CD8-positive, alpha-beta memory T cell (primary cell): ENCODE results near the gene ZIC2. TPM values are rescaled to one million over a fixed set of nuclear protein-coding genes. Genes with fewer than 3 reads are reported as not detected.

Experiments used
- CTCF ChIA-PET: fragments of 350-600 bp; sonication (Branson Sonifier 250); formaldehyde crosslinking; loops from one replicate; lab custom pipeline; 2021; ENCODE audit warnings: antibody characterized with exemption; lab: Charles Lee
- POLR2A ChIA-PET: fragments of 350-600 bp; sonication (Branson Sonifier 250); formaldehyde crosslinking; loops from one replicate; lab custom pipeline; 2021; ENCODE audit warnings: antibody characterized with exemption; lab: Charles Lee
- DNase-seq, 5 donors: peaks; one replicate each; pipeline versions ENCODE4 v3.0.0 to v3.0.0-alpha.2; 2020 to 2022; ENCODE audit warnings: mixed read lengths in 1 of 5
- H3K27ac ChIP-seq: one replicate; pipeline ENCODE4 v1.7.0; 2013; ENCODE audit warnings: low read depth, mild to moderate bottlenecking, low read length, moderate library complexity
- H3K27me3 ChIP-seq: 2 replicates; pipeline ENCODE4 v1.7.0; 2013; ENCODE audit warnings: low read length, mild to moderate bottlenecking; ENCODE audit not compliant: insufficient read depth, poor library complexity, severe bottlenecking
- H3K36me3 ChIP-seq: 2 replicates; pipeline ENCODE4 v1.7.0; 2013; ENCODE audit warnings: mild to moderate bottlenecking, low read length, moderate library complexity; ENCODE audit not compliant: insufficient read depth
- H3K4me1 ChIP-seq: 2 replicates; pipeline ENCODE4 v1.7.0; 2013; ENCODE audit warnings: mild to moderate bottlenecking, low read length, moderate library complexity; ENCODE audit not compliant: insufficient read depth
- H3K4me3 ChIP-seq: 2 replicates; pipeline ENCODE4 v1.7.0; 2013; ENCODE audit warnings: mild to moderate bottlenecking, low read length
- H3K9me3 ChIP-seq: 2 replicates; pipeline ENCODE4 v1.7.0; 2013; ENCODE audit warnings: mild to moderate bottlenecking, low read length
- H3K27ac Mint-ChIP-seq, 8 donors: one replicate each; pipeline ENCODE4 v1.8.0; 2020 to 2021; ENCODE audit warnings: mixed read lengths in 8 of 8, mild to moderate bottlenecking in 6 of 8, inconsistent platforms in 3 of 8, moderate library complexity in 3 of 8
- H3K27me3 Mint-ChIP-seq, 2 donors: one replicate each; pipeline ENCODE4 v1.8.0; 2020 to 2021; ENCODE audit warnings: mixed read lengths in 2 of 2, mild to moderate bottlenecking in 1 of 2, moderate library complexity in 1 of 2
- H3K36me3 Mint-ChIP-seq, 3 donors: one replicate each; pipeline ENCODE4 v1.8.0; 2020 to 2021; ENCODE audit warnings: mixed read lengths in 3 of 3, inconsistent platforms in 1 of 3, mild to moderate bottlenecking in 1 of 3
- H3K4me1 Mint-ChIP-seq, 3 donors: one replicate each; pipeline ENCODE4 v1.8.0; 2020 to 2021; ENCODE audit warnings: mixed read lengths in 3 of 3, inconsistent platforms in 1 of 3, mild to moderate bottlenecking in 1 of 3
- H3K4me3 Mint-ChIP-seq, 7 donors: one replicate each; pipeline ENCODE4 v1.8.0; 2020 to 2021; ENCODE audit warnings: mixed read lengths in 7 of 7, mild to moderate bottlenecking in 6 of 7, moderate library complexity in 4 of 7, inconsistent platforms in 2 of 7
- H3K9me3 Mint-ChIP-seq, 5 donors: one replicate each; pipeline ENCODE4 v1.8.0; 2020 to 2022; ENCODE audit warnings: mixed read lengths in 5 of 5, mild to moderate bottlenecking in 3 of 5, moderate library complexity in 2 of 5, inconsistent platforms in 1 of 5
- polyA plus RNA-seq: library from polyadenylated mRNA; unstranded; fragments of 300-500 nt; fragmentation: Illumina TruSeq; gene quantifications from one replicate; pipeline ENCODE4 v1.2.3, GENCODE V29; 2021
- total RNA-seq, 2 experiments: library from RNA; stranded (reverse); gene quantifications; one replicate each; pipeline ENCODE4 v1.2.3, GENCODE V29; 2021

Gene ZIC2
- total and polyA plus RNA-seq, 3 experiments from 2014 or later, result not detected

DNA sequence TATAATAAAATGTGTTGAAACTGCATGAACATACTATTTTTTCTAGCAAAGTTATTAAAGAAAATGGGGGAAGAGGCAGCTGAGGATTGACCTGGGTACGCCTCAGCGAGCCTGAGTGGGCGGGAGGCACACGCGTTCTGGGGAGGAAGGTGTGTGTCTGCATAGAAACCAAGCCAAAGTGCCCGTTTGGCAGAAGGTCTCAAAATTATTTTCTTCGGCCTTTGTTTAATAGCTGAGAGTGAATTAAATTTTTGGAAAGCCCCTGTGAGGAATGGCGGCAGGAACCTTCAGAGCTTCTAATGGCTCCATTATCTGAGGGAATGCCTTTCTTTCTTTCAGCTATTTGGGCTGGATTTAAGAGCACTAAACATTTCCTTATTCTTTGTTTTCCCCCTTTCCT, 5.2 kb downstream of the ZIC2 start:
- H3K27me3 ChIP-seq, result peaks cover 85% of the 10 kb centered on the region
- Mint-ChIP-seq H3K9me3 (peaks cover 9 to 47% (median 41%) of the 10 kb centered on the region in 5 donors), H3K36me3 (peaks cover 0 to 4% (median 0%) of the 10 kb centered on the region in 3 donors), H3K4me3 (peak overlapping the region in 2 of 7 donors; percentile 28 to 76), H3K4me1 (peaks cover 12 to 42% (median 42%) of the 10 kb centered on the region in 3 donors), H3K27ac (peak overlapping the region in 1 of 8 donors; percentile 91), H3K27me3 (peaks cover 81 to 83% of the 10 kb centered on the region in 2 donors)
- peaks cover 24% of the 10 kb centered on the region for H3K4me1 ChIP-seq
- CTCF ChIA-PET, result interaction anchor here (0.9 kb wide), 1 partner anchor 12 kb away, joined by 4 read pairs; no protein-coding TSS in a partner anchor
- DNase-seq, result no peak
- POLR2A ChIA-PET, result no interaction called here
- no peak overlapping the region for H3K27ac ChIP-seq
- no peaks in the 10 kb centered on the region for H3K36me3 ChIP-seq
- peaks cover 8% of the 10 kb centered on the region for H3K9me3 ChIP-seq
- no peak overlapping the region for H3K4me3 ChIP-seq

DNA sequence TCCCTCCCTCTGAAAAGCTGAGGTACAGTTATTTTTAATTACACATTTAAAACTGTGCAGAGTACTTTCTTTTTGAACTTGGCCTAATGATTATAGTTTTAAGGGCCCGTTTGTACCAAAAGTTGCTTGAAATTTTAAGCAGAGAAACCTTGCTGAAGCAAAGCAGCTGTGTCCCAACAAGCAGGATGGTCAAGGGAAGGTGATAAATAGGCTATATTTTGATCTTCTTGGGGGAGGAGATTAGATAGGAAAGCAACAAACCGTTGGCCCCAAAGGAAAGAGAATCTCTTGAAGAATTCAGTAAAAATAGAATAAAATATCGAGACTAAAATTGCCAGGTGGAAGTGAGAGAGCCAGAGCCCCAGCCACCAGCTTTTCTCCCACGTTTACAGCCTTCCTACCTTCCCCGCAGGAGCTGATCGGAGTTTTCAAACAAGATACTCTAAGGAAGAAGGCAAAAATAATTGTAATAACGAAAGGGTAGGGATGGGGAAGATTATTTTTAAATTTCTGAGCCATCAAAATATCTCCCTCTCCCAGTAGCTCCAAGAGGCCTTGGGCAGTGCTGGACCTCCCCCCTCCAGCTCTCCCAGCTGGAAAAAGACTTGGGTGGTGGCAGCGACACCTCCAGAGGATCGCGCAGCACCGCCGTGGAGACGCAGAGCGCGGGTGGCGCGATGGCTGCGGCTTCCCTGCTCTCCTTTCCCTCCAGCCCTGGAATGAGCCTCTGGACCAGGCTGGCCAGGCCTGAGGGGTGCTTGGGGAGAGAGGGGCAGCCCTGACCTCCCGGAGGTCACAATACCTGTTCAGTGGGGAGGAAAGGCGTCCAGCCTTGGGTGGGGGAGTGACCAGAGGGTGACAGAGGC, 5.8 kb downstream of the ZIC2 start:
- Histone ChIP-seq H3K36me3 (no peaks in the 10 kb centered on the region), H3K27me3 (peaks cover 91% of the 10 kb centered on the region), H3K27ac (no peak overlapping the region), H3K4me1 (peaks cover 24% of the 10 kb centered on the region), H3K9me3 (peaks cover 8% of the 10 kb centered on the region), H3K4me3 (no peak overlapping the region)
- no peak for DNase-seq
- ChIA-PET CTCF (interaction anchor here (0.8 kb wide), 1 partner anchor 17 kb away, joined by 3 read pairs; no protein-coding TSS in a partner anchor), POLR2A (no interaction called here)
- Mint-ChIP-seq H3K9me3 (peaks cover 9 to 51% (median 46%) of the 10 kb centered on the region in 5 donors), H3K36me3 (peaks cover 0 to 4% (median 0%) of the 10 kb centered on the region in 3 donors), H3K4me1 (peaks cover 12 to 44% (median 42%) of the 10 kb centered on the region in 3 donors), H3K27ac (peak overlapping the region in 2 of 8 donors; percentile 29 to 91), H3K4me3 (peak overlapping the region in 3 of 7 donors; percentile 36 to 76 (median 43)), H3K27me3 (peaks cover 87 to 90% of the 10 kb centered on the region in 2 donors)

DNA sequence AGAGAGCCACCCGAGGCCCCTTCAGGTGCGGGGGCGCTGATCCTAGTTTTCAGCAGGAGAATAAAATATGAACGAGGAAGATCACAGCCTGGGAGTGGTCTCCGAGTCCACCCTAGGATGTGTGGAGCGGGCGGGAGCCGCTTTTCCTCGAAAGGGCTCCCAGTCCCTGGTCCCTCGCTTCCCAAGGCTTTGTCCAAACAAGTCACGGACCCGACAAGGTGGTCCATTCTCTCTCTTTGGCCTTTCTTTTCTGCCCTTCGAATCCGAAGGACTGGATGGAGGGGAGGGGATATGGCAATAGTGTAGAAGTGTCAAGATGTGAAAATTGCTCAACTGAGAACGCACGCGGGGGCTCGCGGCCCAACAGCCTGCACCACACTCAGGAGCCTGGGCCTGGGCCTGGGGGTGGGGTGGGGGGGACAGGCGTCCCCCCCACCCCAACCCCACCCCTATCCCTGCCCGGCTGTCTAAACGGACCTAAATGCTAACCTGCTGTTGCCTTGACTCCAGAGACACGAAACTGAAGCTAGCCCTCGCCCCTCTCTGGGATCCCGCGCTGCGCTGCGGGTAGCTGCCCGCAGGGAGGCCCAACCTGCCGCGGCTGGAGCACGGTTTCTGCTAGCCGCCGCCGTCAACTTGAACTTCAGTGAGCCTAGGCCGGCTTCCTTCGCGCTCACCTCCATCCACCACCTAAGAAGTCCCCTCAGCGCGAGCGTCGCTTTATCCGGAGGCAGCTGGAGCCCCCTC, 7.1 kb downstream of the ZIC2 start:
- Histone ChIP-seq H3K4me3 (no peak overlapping the region), H3K27ac (no peak overlapping the region), H3K36me3 (no peaks in the 10 kb centered on the region), H3K4me1 (peaks cover 20% of the 10 kb centered on the region), H3K27me3 (peaks cover 93% of the 10 kb centered on the region), H3K9me3 (peaks cover 5% of the 10 kb centered on the region)
- Mint-ChIP-seq H3K4me1 (peaks cover 14 to 35% (median 33%) of the 10 kb centered on the region in 3 donors), H3K27me3 (peaks cover 86 to 91% of the 10 kb centered on the region in 2 donors), H3K27ac (peak overlapping the region in 2 of 8 donors; percentile 66 to 70), H3K4me3 (peak overlapping the region in 4 of 7 donors; percentile 23 to 62 (median 60)), H3K36me3 (peaks cover 0 to 4% (median 0%) of the 10 kb centered on the region in 3 donors), H3K9me3 (peaks cover 14 to 46% (median 42%) of the 10 kb centered on the region in 5 donors)
- no peak for DNase-seq
- POLR2A ChIA-PET, result no interaction called here
- CTCF ChIA-PET, result no interaction called here

DNA sequence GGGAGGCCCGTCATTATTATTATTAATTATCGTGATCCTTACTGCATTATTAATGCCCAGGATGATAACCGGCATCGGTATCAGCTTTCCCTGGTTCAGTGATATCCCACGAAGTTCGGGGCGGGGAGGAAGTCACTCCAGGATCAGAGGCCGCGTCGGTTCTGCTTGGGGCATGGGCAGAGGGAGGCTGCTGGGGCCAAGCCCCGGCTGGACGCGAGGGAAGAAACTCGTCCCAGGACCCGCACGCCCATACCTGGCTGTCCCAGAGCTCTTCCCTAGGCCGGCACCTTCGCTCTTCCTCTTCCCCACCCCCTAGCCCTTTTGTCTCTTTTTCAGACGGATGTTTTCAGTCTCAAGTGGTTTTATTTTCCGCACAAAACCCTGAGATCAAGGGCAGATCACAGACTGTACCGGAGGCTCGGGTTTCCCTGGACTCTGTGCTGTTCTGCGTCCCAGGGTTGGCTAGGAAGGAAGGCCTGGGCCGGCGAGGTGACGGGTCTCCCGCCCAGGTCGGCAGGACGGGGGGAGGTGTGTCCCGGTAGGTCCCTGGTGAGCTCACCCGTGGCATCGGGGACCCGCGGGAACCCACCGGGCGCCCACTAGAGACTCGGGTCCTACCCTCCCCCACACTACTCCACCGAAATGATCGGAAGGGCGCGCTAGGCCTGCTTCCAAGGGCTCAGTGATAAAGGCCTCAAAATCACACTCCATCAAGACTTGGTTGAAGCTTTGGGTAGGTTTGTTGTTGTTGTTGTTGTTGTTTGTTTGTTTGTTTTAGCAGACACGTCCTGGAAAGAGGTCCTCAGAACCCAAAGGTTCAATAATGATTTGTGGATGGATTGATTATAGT, 7.9 kb downstream of the ZIC2 start:
- ChIA-PET CTCF (interaction anchor here (0.9 to 1.1 kb wide), 2 partner anchors 16 to 244 kb away, joined by 3 to 5 read pairs; no protein-coding TSS in a partner anchor), POLR2A (no interaction called here)
- DNase-seq, result no peak
- Mint-ChIP-seq H3K27ac (peak overlapping the region in 3 of 8 donors; percentile 21 to 70 (median 65)), H3K4me1 (peaks cover 13 to 32% (median 26%) of the 10 kb centered on the region in 3 donors), H3K4me3 (peak overlapping the region in 6 of 7 donors; percentile 17 to 68 (median 60)), H3K9me3 (peaks cover 14 to 46% (median 34%) of the 10 kb centered on the region in 5 donors), H3K36me3 (peaks cover 0 to 4% (median 0%) of the 10 kb centered on the region in 3 donors), H3K27me3 (peaks cover 86 to 91% of the 10 kb centered on the region in 2 donors)
- H3K36me3 ChIP-seq, result no peaks in the 10 kb centered on the region
- no peaks in the 10 kb centered on the region for H3K9me3 ChIP-seq
- H3K27ac ChIP-seq, result no peak overlapping the region
- peaks cover 20% of the 10 kb centered on the region for H3K4me1 ChIP-seq
- peaks cover 93% of the 10 kb centered on the region for H3K27me3 ChIP-seq
- no peak overlapping the region for H3K4me3 ChIP-seq

DNA sequence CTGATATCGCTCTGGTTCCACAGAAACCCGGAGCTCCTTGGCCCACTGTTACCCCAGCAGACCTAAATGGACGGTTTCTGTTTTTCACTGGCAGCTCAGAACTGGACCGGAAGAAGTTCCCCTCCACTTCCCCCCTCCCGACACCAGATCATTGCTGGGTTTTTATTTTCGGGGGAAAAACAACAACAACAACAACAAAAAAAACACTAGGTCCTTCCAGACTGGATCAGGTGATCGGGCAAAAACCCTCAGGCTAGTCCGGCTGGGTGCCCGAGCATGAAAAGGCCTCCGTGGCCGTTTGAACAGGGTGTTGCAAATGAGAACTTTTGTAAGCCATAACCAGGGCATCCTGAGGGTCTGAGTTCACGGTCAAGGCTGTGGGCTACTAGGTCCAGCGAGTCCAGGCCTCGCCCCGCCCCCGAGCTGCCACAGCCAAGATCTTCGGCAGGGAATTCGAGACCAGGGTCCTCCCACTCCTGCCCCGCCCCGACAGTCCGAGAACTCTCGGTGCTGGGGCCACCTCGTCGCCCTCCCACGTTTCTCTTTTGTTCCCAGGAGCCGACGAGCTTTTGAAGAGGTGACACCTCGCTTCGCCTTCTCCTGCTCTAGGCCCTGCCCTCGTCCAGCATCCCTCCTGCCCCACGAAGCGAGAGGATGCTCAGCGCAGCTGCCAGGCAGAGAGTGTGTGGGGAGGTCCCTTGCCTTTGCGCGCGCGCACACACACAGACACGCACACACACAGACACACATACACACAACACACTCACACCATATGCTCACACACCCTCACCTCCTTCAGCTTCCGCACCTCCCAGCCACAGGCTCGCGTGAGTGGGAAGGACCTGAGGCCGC, 8.8 kb downstream of the ZIC2 start:
- H3K9me3 ChIP-seq, result no peaks in the 10 kb centered on the region
- Mint-ChIP-seq H3K27me3 (peaks cover 90 to 96% of the 10 kb centered on the region in 2 donors), H3K36me3 (peaks cover 0 to 4% (median 0%) of the 10 kb centered on the region in 3 donors), H3K4me1 (peaks cover 12 to 31% (median 23%) of the 10 kb centered on the region in 3 donors), H3K4me3 (peak overlapping the region in 6 of 7 donors; percentile 17 to 69 (median 48)), H3K9me3 (peaks cover 21 to 47% (median 41%) of the 10 kb centered on the region in 5 donors), H3K27ac (peak overlapping the region in 2 of 8 donors; percentile 65 to 70)
- H3K4me3 ChIP-seq, result no peak overlapping the region
- no peak for DNase-seq
- CTCF ChIA-PET, result interaction anchor here (0.9 to 1.1 kb wide), 2 partner anchors 16 to 243 kb away, joined by 3 to 5 read pairs; no protein-coding TSS in a partner anchor
- H3K36me3 ChIP-seq, result no peaks in the 10 kb centered on the region
- H3K4me1 ChIP-seq, result peaks cover 20% of the 10 kb centered on the region
- POLR2A ChIA-PET, result no interaction called here
- no peak overlapping the region for H3K27ac ChIP-seq
- H3K27me3 ChIP-seq, result peaks cover 95% of the 10 kb centered on the region

DNA sequence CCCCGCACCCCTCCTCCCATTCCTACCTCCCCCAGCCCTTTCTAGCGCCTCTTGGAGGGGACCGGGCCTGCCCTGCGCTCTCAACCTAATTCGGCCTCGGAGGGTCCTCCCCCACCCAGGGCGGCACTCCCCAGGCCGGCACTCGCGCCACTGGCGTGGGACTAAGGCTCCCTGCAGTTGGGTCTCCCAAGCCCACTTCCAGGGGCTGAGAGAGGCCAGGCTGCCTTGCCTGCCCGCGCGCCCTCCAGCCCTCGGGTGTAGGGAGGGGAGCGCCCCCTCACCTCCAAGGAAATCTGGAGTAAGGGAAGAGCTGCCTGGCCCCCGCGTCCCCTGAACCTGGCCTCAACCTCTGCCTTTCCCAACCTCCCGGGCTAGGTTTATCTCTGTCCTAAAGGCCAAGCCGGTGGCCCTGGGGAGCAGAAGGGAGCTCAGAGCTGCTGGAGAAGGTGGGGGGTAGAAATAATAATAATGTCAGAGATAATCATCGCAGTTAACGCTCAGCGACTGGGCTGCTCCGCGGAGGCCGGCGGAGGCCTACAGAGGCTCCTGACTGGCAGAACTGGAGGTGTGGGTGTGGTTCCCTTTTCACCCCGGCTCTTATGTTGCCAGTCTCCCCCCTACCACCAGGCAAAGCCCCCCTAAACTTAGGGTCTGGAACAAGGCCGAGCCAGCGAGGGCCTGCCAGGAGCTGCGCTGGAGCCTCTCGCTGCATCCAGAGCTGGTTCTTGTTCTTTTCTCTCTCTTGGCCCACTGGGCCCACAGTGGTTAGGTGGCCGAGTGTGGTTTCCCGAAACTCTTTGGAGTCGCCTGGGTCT, 9.6 kb downstream of the ZIC2 start:
- H3K4me1 Mint-ChIP-seq, result peaks cover 13 to 30% (median 26%) of the 10 kb centered on the region in 3 donors
- Histone ChIP-seq H3K9me3 (no peaks in the 10 kb centered on the region), H3K4me1 (peaks cover 20% of the 10 kb centered on the region), H3K27me3 (peaks cover 99% of the 10 kb centered on the region), H3K36me3 (no peaks in the 10 kb centered on the region), H3K27ac (no peak overlapping the region), H3K4me3 (no peak overlapping the region)
- H3K4me3 Mint-ChIP-seq, result peak overlapping the region in 2 of 7 donors; percentile 26 to 69
- DNase-seq, result no peak
- peaks cover 26 to 52% (median 36%) of the 10 kb centered on the region in 5 donors for H3K9me3 Mint-ChIP-seq
- CTCF ChIA-PET, result no interaction called here
- POLR2A ChIA-PET, result no interaction called here
- H3K27ac Mint-ChIP-seq, result peak overlapping the region in 1 of 8 donors; percentile 70
- H3K27me3 Mint-ChIP-seq, result peaks cover 92 to 97% of the 10 kb centered on the region in 2 donors
- H3K36me3 Mint-ChIP-seq, result peaks cover 0 to under 1% (median 0%) of the 10 kb centered on the region in 3 donors
